Sigmoid colon (tissue), 7 donors: ENCODE results near the gene PTPRQ. TPM values are rescaled to one million over a fixed set of nuclear protein-coding genes. Genes with fewer than 3 reads are reported as not detected.

Experiments
- DNase-seq: peaks from one replicate; pipeline ENCODE4 v3.0.0-alpha.2; 2019
- H3K27ac ChIP-seq, 4 donors: fragments of 200-600 bp; sonication (generic); one replicate each; pipeline ENCODE4 v1.5.1; 2016 to 2019; ENCODE audit warnings: mild to moderate bottlenecking in 1 of 4
- H3K27me3 ChIP-seq, 3 donors: fragments of 200-600 bp; sonication (generic); one replicate each; pipeline ENCODE4 v1.5.1; 2019; ENCODE audit warnings: mild to moderate bottlenecking in 1 of 3
- H3K36me3 ChIP-seq, 4 donors: fragments of 200-600 bp; sonication (generic); one replicate each; pipeline ENCODE4 v1.5.1; 2016 to 2019
- H3K4me1 ChIP-seq, 4 donors: fragments of 200-600 bp; sonication (generic); one replicate each; pipeline ENCODE4 v1.5.1; 2017 to 2019
- H3K4me3 ChIP-seq, 4 donors: fragments of 200-600 bp; sonication (generic); one replicate each; pipeline ENCODE4 v1.5.1; 2017 to 2019; ENCODE audit warnings: mild to moderate bottlenecking in 2 of 4, moderate library complexity in 1 of 4
- H3K9me3 ChIP-seq, 4 donors: fragments of 200-600 bp in 3 of 4; sonication (generic) in 3 of 4; one replicate each; pipeline versions ENCODE4 v1.5.1 to v1.6.1; 2013 to 2019
- CTCF ChIP-seq, 4 experiments: fragments of 450-650 bp in 3 of 4; fragments of 200-600 bp in 1 of 4; IDR thresholded peaks; one replicate each; pipeline ENCODE4 v1.5.1; 2016 to 2019; ENCODE audit warnings: antibody characterized with exemption in 4 of 4, mild to moderate bottlenecking in 3 of 4, moderate library complexity in 2 of 4
- EP300 ChIP-seq, 4 donors: sonication (generic); formaldehyde crosslinking; IDR thresholded peaks; one replicate each; pipeline ENCODE4 v1.6.1; 2017; ENCODE audit warnings: antibody characterized with exemption in 4 of 4
- POLR2A ChIP-seq, 2 donors: fragments of 450-650 bp; IDR thresholded peaks; one replicate each; pipeline ENCODE4 v1.6.1; 2016; ENCODE audit warnings: antibody characterized with exemption in 2 of 2, mild to moderate bottlenecking in 2 of 2, moderate library complexity in 2 of 2
- POLR2AphosphoS5 ChIP-seq, 4 donors: sonication (generic); formaldehyde crosslinking; IDR thresholded peaks; one replicate each; pipeline ENCODE4 v1.6.1; 2017; ENCODE audit warnings: antibody characterized with exemption in 4 of 4
- WGBS, 2 donors: extraction: QIAGEN DNeasy Blood & Tissue Kit; methylation state at CpG; one replicate each; pipeline ENCODE4 v1.1.7; 2013; 5-methylcytosine and 5-hydroxymethylcytosine counted together
- intact Hi-C: fragments of 100-400 bp; cut with DNase I; formaldehyde crosslinking; loops from one replicate; pipeline ENCODE4 v1.15.1; 2023
- polyA plus RNA-seq, 3 donors: library from polyadenylated mRNA; stranded (reverse); fragments of 200-250 nt; gene quantifications; one replicate each; pipeline ENCODE4 v1.2.3, GENCODE V29; 2013
- total RNA-seq, 4 donors: library from RNA; depleted of rRNA; stranded (reverse); fragments of >200 nt; gene quantifications; one replicate each; pipeline ENCODE4 v1.1.0, GENCODE V29; 2016
- donor health status: healthy with polysubstance abuse.
- donor health status: Bipolar disorder and iron deficiency.
- donor health status: healthy.

The PTPRQ gene
- total and polyA plus RNA-seq, 7 donors = 0.33 to 1.9 (median 0.59) TPM; not detected in 3

GRCh38 chr12:80709811-80710726 lies 266.0 kb downstream of the PTPRQ start:
- 43 to 53% methylated on average over 20 of the region's 20 CpGs for WGBS, 2 donors
- H3K27ac ChIP-seq = no peak overlapping the region

GRCh38 chr12:80710727-80711449 lies 266.9 kb downstream of the PTPRQ start:
- WGBS, 2 donors = 87 to 93% methylated on average over 1 of the region's 1 CpG
- Histone ChIP-seq H3K4me3 (no peak overlapping the region), H3K9me3 (no peaks in the 10 kb centered on the region), H3K27me3 (peaks cover 0 to 69% (median 18%) of the 10 kb centered on the region in 3 donors), H3K36me3 (no peaks in the 10 kb centered on the region), H3K4me1 (peaks cover 0 to 8% (median 0%) of the 10 kb centered on the region in 4 donors), H3K27ac (no peak overlapping the region)
- TF ChIP-seq POLR2A (IDR thresholded peaks at IDR 0.05) (no peak), CTCF (IDR thresholded peaks at IDR 0.05) (no peak), POLR2AphosphoS5 (IDR thresholded peaks at IDR 0.05) (no peak), EP300 (IDR thresholded peaks at IDR 0.05) (no peak)
- DNase-seq = no peak
- intact Hi-C loops = no loop called here

More at GRCh38 chr12:80709811-80710726, 266.0 kb downstream of the PTPRQ start:
- DNase-seq = no peak
- Histone ChIP-seq H3K36me3 (no peaks in the 10 kb centered on the region), H3K4me1 (peaks cover 0 to 8% (median 0%) of the 10 kb centered on the region in 4 donors), H3K4me3 (no peak overlapping the region), H3K27me3 (peaks cover 0 to 61% (median 18%) of the 10 kb centered on the region in 3 donors), H3K9me3 (no peaks in the 10 kb centered on the region)
- intact Hi-C loops = no loop called here
- TF ChIP-seq POLR2A (IDR thresholded peaks at IDR 0.05) (no peak), EP300 (IDR thresholded peaks at IDR 0.05) (no peak), CTCF (IDR thresholded peaks at IDR 0.05) (no peak), POLR2AphosphoS5 (IDR thresholded peaks at IDR 0.05) (no peak)

- no peak for TF ChIP-seq EP300 (IDR thresholded peaks at IDR 0.05)
- TF ChIP-seq POLR2A (IDR thresholded peaks at IDR 0.05) = no peak
- TF ChIP-seq CTCF (IDR thresholded peaks at IDR 0.05) = no peak
- no peak for DNase-seq
- no peak overlapping the region for H3K27ac ChIP-seq
- no peaks in the 10 kb centered on the region for H3K9me3 ChIP-seq
- WGBS, 2 donors = 11 to 47% methylated on average over 1 of the region's 1 CpG
- H3K36me3 ChIP-seq = no peaks in the 10 kb centered on the region
- peaks cover 0 to 8% (median 0%) of the 10 kb centered on the region in 4 donors for H3K4me1 ChIP-seq
- intact Hi-C loops = no loop called here
- no peak overlapping the region for H3K4me3 ChIP-seq
- H3K27me3 ChIP-seq = peaks cover 4 to 79% (median 23%) of the 10 kb centered on the region in 3 donors
Measured at GRCh38 chr12:80711866-80712265, 267.8 kb downstream of the PTPRQ start.

GRCh38 chr12:80712866-80713265 lies 268.8 kb downstream of the PTPRQ start:
- H3K27me3 ChIP-seq = peaks cover 4 to 83% (median 26%) of the 10 kb centered on the region in 3 donors
- no peak overlapping the region for H3K27ac ChIP-seq
- intact Hi-C loops = no loop called here
- H3K9me3 ChIP-seq = no peaks in the 10 kb centered on the region
- H3K4me3 ChIP-seq = no peak overlapping the region
- DNase-seq = no peak
- peaks cover 0 to 8% (median 0%) of the 10 kb centered on the region in 4 donors for H3K4me1 ChIP-seq
- H3K36me3 ChIP-seq = no peaks in the 10 kb centered on the region
- TF ChIP-seq CTCF (IDR thresholded peaks at IDR 0.05) (no peak), EP300 (IDR thresholded peaks at IDR 0.05) (no peak), POLR2AphosphoS5 (IDR thresholded peaks at IDR 0.05) (no peak)
